Gastroesophageal sphincter (tissue), 4 donors: ENCODE data around the gene EME2. TPM values are rescaled to one million over a fixed set of nuclear protein-coding genes. Genes with fewer than 3 reads are reported as not detected.

Source experiments
- ATAC-seq: fragments of 150-250 bp; one replicate; pipeline ENCODE4 v1.9.1; 2016; ENCODE audit warnings: mild to moderate bottlenecking, moderate library complexity
- H3K27ac ChIP-seq, 4 donors: fragments of 200-600 bp; sonication (generic) in 3 of 4; 1 replicate in 3 of 4; 2 replicates in 1 of 4; pipeline ENCODE4 v1.5.1; 2016 to 2019
- H3K27me3 ChIP-seq: fragments of 200-600 bp; sonication (generic); one replicate; pipeline ENCODE4 v1.5.1; 2019
- H3K36me3 ChIP-seq, 2 donors: fragments of 200-600 bp; sonication (generic); one replicate each; pipeline ENCODE4 v1.5.1; 2019; ENCODE audit warnings: control low read depth in 1 of 2
- H3K4me1 ChIP-seq, 3 donors: fragments of 200-600 bp; sonication (generic); 1 replicate in 2 of 3; 2 replicates in 1 of 3; pipeline ENCODE4 v1.5.1; 2016 to 2019; ENCODE audit warnings: control low read depth in 2 of 3
- H3K4me3 ChIP-seq, 2 donors: fragments of 200-600 bp; sonication (generic); one replicate each; pipeline ENCODE4 v1.5.1; 2019; ENCODE audit warnings: mild to moderate bottlenecking in 1 of 2, moderate library complexity in 1 of 2
- H3K9me3 ChIP-seq, 3 donors: fragments of 200-600 bp; sonication (generic); one replicate each; pipeline ENCODE4 v1.5.1; 2017 to 2019; ENCODE audit warnings: control low read depth in 2 of 3
- CTCF ChIP-seq, 4 experiments: fragments of 200-600 bp in 2 of 4; fragments of 450-650 bp in 2 of 4; sonication (generic) in 1 of 4; IDR thresholded peaks; one replicate each; pipeline ENCODE4 v1.5.1; 2017 to 2019; ENCODE audit warnings: antibody characterized with exemption in 4 of 4, mild to moderate bottlenecking in 2 of 4, moderate library complexity in 2 of 4
- EP300 ChIP-seq: sonication (generic); formaldehyde crosslinking; IDR thresholded peaks from one replicate; pipeline ENCODE4 v1.6.1; 2017; ENCODE audit warnings: antibody characterized with exemption, mild to moderate bottlenecking
- POLR2A ChIP-seq, 2 donors: fragments of 450-650 bp; IDR thresholded peaks; one replicate each; pipeline ENCODE4 v1.6.1; 2017; ENCODE audit warnings: antibody characterized with exemption in 2 of 2, mild to moderate bottlenecking in 2 of 2, moderate library complexity in 1 of 2
- POLR2AphosphoS5 ChIP-seq: sonication (generic); formaldehyde crosslinking; IDR thresholded peaks from one replicate; pipeline ENCODE4 v1.6.1; 2017; ENCODE audit warnings: antibody characterized with exemption
- WGBS, 2 donors: methylation state at CpG; one replicate each; pipeline ENCODE4 v1.1.5; 2018; ENCODE audit warnings: low coverage in 1 of 2; 5-methylcytosine and 5-hydroxymethylcytosine counted together
- total RNA-seq, 4 donors: library from RNA; depleted of rRNA; stranded (reverse); fragments of >200 nt; gene quantifications; one replicate each; pipeline ENCODE4 v1.1.0, GENCODE V29; 2016

Gene EME2
- total RNA-seq, 4 donors from 2014 or later, result 4.6 to 20.4 (median 7.7) TPM

GRCh38 chr16:1807626-1808025 lies 35.0 kb downstream of the EME2 start:
- H3K27ac ChIP-seq, result no peak overlapping the region
- no peaks in the 10 kb centered on the region for H3K27me3 ChIP-seq
- WGBS, 2 donors, result 83% methylated on average over 7 of the region's 10 CpGs; no CpG with 5 or more reads in 1 of the 2 donors
- H3K9me3 ChIP-seq, result no peaks in the 10 kb centered on the region
- peaks cover 0 to 3% (median 0%) of the 10 kb centered on the region in 3 donors for H3K4me1 ChIP-seq
- ATAC-seq, result no peak
- H3K36me3 ChIP-seq, result peaks cover 0 to 66% of the 10 kb centered on the region in 2 donors
- TF ChIP-seq CTCF (IDR thresholded peaks at IDR 0.05) (no peak), EP300 (no peak), POLR2AphosphoS5 (no peak), POLR2A (IDR thresholded peaks at IDR 0.05) (no peak)
- no peak overlapping the region for H3K4me3 ChIP-seq

GRCh38 chr16:1808691-1809090 lies 36.1 kb downstream of the EME2 start:
- no peak for ATAC-seq
- peaks cover 0 to 74% of the 10 kb centered on the region in 2 donors for H3K36me3 ChIP-seq
- H3K9me3 ChIP-seq, result no peaks in the 10 kb centered on the region
- peaks cover 0 to 10% (median 0%) of the 10 kb centered on the region in 3 donors for H3K4me1 ChIP-seq
- TF ChIP-seq POLR2A (IDR thresholded peaks at IDR 0.05) (no peak), POLR2AphosphoS5 (no peak), CTCF (IDR thresholded peaks at IDR 0.05) (no peak), EP300 (no peak)
- H3K27ac ChIP-seq, result no peak overlapping the region
- H3K27me3 ChIP-seq, result no peaks in the 10 kb centered on the region
- H3K4me3 ChIP-seq, result no peak overlapping the region
- WGBS, 2 donors, result no CpG with 5 or more reads among the region's 18 CpGs

GRCh38 chr16:1809281-1809801 lies 36.7 kb downstream of the EME2 start:
- H3K27ac ChIP-seq, result no peak overlapping the region
- no peak overlapping the region for H3K4me3 ChIP-seq
- TF ChIP-seq CTCF (IDR thresholded peaks at IDR 0.05), result no peak
- TF ChIP-seq POLR2A (IDR thresholded peaks at IDR 0.05), result no peak
- no peak for TF ChIP-seq EP300
- no peak for TF ChIP-seq POLR2AphosphoS5
- peaks cover 0 to 76% of the 10 kb centered on the region in 2 donors for H3K36me3 ChIP-seq
- ATAC-seq, result no peak
- H3K27me3 ChIP-seq, result no peaks in the 10 kb centered on the region
- no peaks in the 10 kb centered on the region for H3K9me3 ChIP-seq
- 85% methylated on average over 5 of the region's 28 CpGs; no CpG with 5 or more reads in 1 of the 2 donors for WGBS, 2 donors
- peaks cover 0 to 10% (median 0%) of the 10 kb centered on the region in 3 donors for H3K4me1 ChIP-seq

- Histone ChIP-seq H3K36me3 (peaks cover 0 to 80% of the 10 kb centered on the region in 2 donors), H3K9me3 (no peaks in the 10 kb centered on the region), H3K27ac (no peak overlapping the region), H3K4me1 (peaks cover 0 to 10% (median 0%) of the 10 kb centered on the region in 3 donors), H3K27me3 (no peaks in the 10 kb centered on the region), H3K4me3 (no peak overlapping the region)
- TF ChIP-seq CTCF (IDR thresholded peaks at IDR 0.05), result no peak
- TF ChIP-seq POLR2AphosphoS5, result no peak
- no peak for TF ChIP-seq EP300
- no peak for TF ChIP-seq POLR2A (IDR thresholded peaks at IDR 0.05)
- WGBS, 2 donors, result 94% methylated on average over 7 to 10 of the region's 16 CpGs
- ATAC-seq, result no peak
These were observed 37.5 kb downstream of the EME2 start for GRCh38 chr16:1810106-1810505.

- H3K4me3 ChIP-seq, result no peak overlapping the region
- TF ChIP-seq EP300, result no peak
- 96 to 100% methylated on average over 1 to 7 of the region's 16 CpGs for WGBS, 2 donors
- H3K27ac ChIP-seq, result no peak overlapping the region
- H3K27me3 ChIP-seq, result no peaks in the 10 kb centered on the region
- H3K9me3 ChIP-seq, result no peaks in the 10 kb centered on the region
- no peak for ATAC-seq
- peaks cover 0 to 10% (median 0%) of the 10 kb centered on the region in 3 donors for H3K4me1 ChIP-seq
- H3K36me3 ChIP-seq, result peaks cover 0 to 82% of the 10 kb centered on the region in 2 donors
These were observed 37.9 kb downstream of the EME2 start for GRCh38 chr16:1810536-1810935.
